Measurements from ENCODE around the gene BID. TPM values are rescaled to one million over a fixed set of nuclear protein-coding genes. Genes with fewer than 3 reads are reported as not detected.

Gene BID
- total RNA-seq, 1 experiment from 2014 or later, result 23.2 TPM

DNA sequence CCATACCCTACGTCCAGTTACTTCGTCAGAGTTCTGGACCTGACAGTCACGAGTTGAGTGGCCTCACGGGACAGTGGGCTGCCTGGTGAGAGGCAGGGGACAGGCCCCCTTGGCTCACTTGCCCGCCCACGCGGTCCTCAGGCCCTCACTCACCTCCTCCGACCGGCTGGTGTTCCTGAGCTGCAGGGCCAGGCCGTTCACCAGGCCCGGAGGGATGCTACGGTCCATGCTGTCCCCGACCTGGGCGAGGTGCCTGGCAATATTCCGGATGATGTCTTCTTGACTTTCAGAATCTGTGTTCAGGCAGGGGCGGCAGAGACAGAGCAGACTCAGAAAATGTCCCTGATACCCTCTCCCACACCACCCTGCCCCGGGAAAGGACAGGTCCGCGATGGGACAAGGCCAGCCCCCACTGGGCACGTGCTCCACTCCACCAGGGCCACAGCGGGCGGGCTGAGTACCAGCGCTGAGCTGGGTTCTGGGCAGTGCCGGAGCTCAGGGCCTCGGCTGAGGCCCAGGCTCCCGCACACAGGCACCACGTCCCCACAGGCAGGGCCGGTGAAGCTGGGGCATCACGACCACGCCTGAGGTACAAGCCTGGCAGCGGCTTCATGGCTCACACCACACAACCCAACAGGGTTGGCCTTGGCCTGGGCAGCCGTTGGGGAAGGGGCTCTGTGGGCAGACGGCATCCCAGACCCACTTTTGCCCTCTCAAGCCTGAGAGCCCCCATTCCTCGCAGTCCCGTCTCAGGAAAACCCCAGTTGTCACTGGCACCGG, 34.9 kb downstream of the BID start:
- peaks cover 2% of the 10 kb centered on the region for H4K20me1 ChIP-seq (ENCODE audit: control insufficient read depth, insufficient read depth, insufficient read length)
- peaks cover 0 to 2% of the 10 kb centered on the region in 2 experiments; a peak in 1 of 5 replicates for H3K9me3 Mint-ChIP-seq
- H2BK5ac ChIP-seq (ENCODE audit: insufficient read length, low read length), result no peak overlapping the region
- no peak overlapping the region for H3T11ph ChIP-seq (ENCODE audit: low read length)
- no peaks in the 10 kb centered on the region for H3K4me1 ChIP-seq (ENCODE audit: insufficient read depth, low read length)
- no peaks in the 10 kb centered on the region for H3K79me2 ChIP-seq (ENCODE audit: insufficient read depth, low read length)
- no peak overlapping the region for H3K4ac ChIP-seq (ENCODE audit: low read depth, low read length)
- H3K9ac ChIP-seq (ENCODE audit: extremely low read depth, insufficient read length, low read length), result no peak overlapping the region
- no peak overlapping the region for H2AK5ac ChIP-seq (ENCODE audit: insufficient read length, low read length)
- no peak overlapping the region for H3K23ac ChIP-seq (ENCODE audit: insufficient read length, low read depth, low read length)
- no peak overlapping the region for H3K4me3 Mint-ChIP-seq
- no peak overlapping the region for H3K14ac ChIP-seq (ENCODE audit: insufficient read depth, low read length)
- H3K4me1 Mint-ChIP-seq, result peaks cover 10 to 17% of the 10 kb centered on the region in 2 experiments
- WGBS (ENCODE audit: extremely low coverage, insufficient read length, low lambda C conversion rate), result no CpG with 5 or more reads among the region's 36 CpGs
- H3K79me1 ChIP-seq (ENCODE audit: insufficient read depth, low read depth, low read length, poor library complexity, severe bottlenecking), result no peaks in the 10 kb centered on the region
- no peak overlapping the region for H3K27ac Mint-ChIP-seq
- H2BK120ac ChIP-seq (ENCODE audit: low read depth, low read length, poor library complexity, severe bottlenecking), result no peak overlapping the region
- H4K91ac ChIP-seq (ENCODE audit: insufficient read length, low read depth, low read length), result no peak overlapping the region
- no peaks in the 10 kb centered on the region for H3K27me3 ChIP-seq (ENCODE audit: insufficient read depth, low read length)
- H4K8ac ChIP-seq (replicated peaks; ENCODE audit: insufficient read length, low read depth, low read length), result no peak overlapping the region
- TF ChIP-seq, protein P1, sequence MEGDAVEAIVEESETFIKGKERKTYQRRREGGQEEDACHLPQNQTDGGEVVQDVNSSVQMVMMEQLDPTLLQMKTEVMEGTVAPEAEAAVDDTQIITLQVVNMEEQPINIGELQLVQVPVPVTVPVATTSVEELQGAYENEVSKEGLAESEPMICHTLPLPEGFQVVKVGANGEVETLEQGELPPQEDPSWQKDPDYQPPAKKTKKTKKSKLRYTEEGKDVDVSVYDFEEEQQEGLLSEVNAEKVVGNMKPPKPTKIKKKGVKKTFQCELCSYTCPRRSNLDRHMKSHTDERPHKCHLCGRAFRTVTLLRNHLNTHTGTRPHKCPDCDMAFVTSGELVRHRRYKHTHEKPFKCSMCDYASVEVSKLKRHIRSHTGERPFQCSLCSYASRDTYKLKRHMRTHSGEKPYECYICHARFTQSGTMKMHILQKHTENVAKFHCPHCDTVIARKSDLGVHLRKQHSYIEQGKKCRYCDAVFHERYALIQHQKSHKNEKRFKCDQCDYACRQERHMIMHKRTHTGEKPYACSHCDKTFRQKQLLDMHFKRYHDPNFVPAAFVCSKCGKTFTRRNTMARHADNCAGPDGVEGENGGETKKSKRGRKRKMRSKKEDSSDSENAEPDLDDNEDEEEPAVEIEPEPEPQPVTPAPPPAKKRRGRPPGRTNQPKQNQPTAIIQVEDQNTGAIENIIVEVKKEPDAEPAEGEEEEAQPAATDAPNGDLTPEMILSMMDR (conservative IDR thresholded peaks at IDR 0.05), result no peak
- H3K23me2 ChIP-seq (ENCODE audit: insufficient read length, low read depth, low read length, poor library complexity, severe bottlenecking), result no peaks in the 10 kb centered on the region
- H2BK15ac ChIP-seq (ENCODE audit: low read depth, low read length), result no peak overlapping the region
- H4K5ac ChIP-seq (ENCODE audit: insufficient read length, low read depth, low read length), result no peak overlapping the region
- H2AFZ ChIP-seq (ENCODE audit: low read length), result no peak overlapping the region
- no peak for DNase-seq
- no peak overlapping the region for H2BK20ac ChIP-seq (ENCODE audit: low read depth, low read length, poor library complexity, severe bottlenecking)
- peaks cover 0 to 13% (median 0%) of the 10 kb centered on the region in 3 experiments; a peak in 5 of 7 replicates for H3K36me3 Mint-ChIP-seq (ENCODE audit: insufficient read depth in 1 of 3, low read depth in 3 of 3)
- no peak overlapping the region for H3K18ac ChIP-seq (ENCODE audit: insufficient read length, low read depth, low read length)
- H3K9me3 ChIP-seq (ENCODE audit: control insufficient read depth, low read depth, low read length), result no peaks in the 10 kb centered on the region
- no peak overlapping the region for H3K27ac ChIP-seq (ENCODE audit: insufficient read length, low read depth, low read length)
- no peak overlapping the region for H2BK12ac ChIP-seq (ENCODE audit: insufficient read length, low read depth, low read length)
- no peaks in the 10 kb centered on the region for H3K27me3 Mint-ChIP-seq (ENCODE audit: low read depth)
- H3K4me2 ChIP-seq (ENCODE audit: insufficient read depth, insufficient read length, low read length), result no peak overlapping the region
- H3K56ac ChIP-seq (ENCODE audit: insufficient read length, low read depth, low read length), result no peak overlapping the region

All from H9 (cell line).